Mucosa of stomach (tissue), 1 donor: ENCODE measurements around the gene EMILIN1.

ENCODE experiments used
- H3K27me3 ChIP-seq: one replicate; pipeline ENCODE4 v1.7.0; 2013; ENCODE audit warnings: mild to moderate bottlenecking, low read length; ENCODE audit not compliant: control insufficient read depth, insufficient read depth
- H3K36me3 ChIP-seq: one replicate; pipeline ENCODE4 v1.7.0; 2013; ENCODE audit warnings: low read length; ENCODE audit not compliant: control insufficient read depth, insufficient read depth
- H3K4me1 ChIP-seq: one replicate; pipeline ENCODE4 v1.7.0; 2013; ENCODE audit warnings: mild to moderate bottlenecking, low read length; ENCODE audit not compliant: control insufficient read depth, insufficient read depth
- H3K4me3 ChIP-seq: one replicate; pipeline ENCODE4 v1.7.0; 2013; ENCODE audit warnings: low read length
- H3K9ac ChIP-seq: one replicate; pipeline ENCODE4 v1.7.0; 2013; ENCODE audit warnings: mild to moderate bottlenecking, low read length, moderate library complexity
- H3K9me3 ChIP-seq: one replicate; pipeline ENCODE4 v1.7.0; 2013; ENCODE audit warnings: mild to moderate bottlenecking, low read length, moderate library complexity; ENCODE audit not compliant: control insufficient read depth
- donor health status: Pancreatic carcinoma.

The EMILIN1 gene

GRCh38 chr2:27059141-27059820 lies 19.1 kb upstream of the EMILIN1 start:
- Histone ChIP-seq H3K9ac (no peak overlapping the region), H3K4me3 (no peak overlapping the region), H3K36me3 (peaks cover 9% of the 10 kb centered on the region), H3K9me3 (no peaks in the 10 kb centered on the region), H3K27me3 (no peaks in the 10 kb centered on the region), H3K4me1 (no peaks in the 10 kb centered on the region)

- Histone ChIP-seq H3K4me3 (no peak overlapping the region), H3K9ac (no peak overlapping the region), H3K36me3 (peaks cover 8% of the 10 kb centered on the region), H3K9me3 (no peaks in the 10 kb centered on the region), H3K4me1 (no peaks in the 10 kb centered on the region), H3K27me3 (no peaks in the 10 kb centered on the region)
These were observed 18.1 kb upstream of the EMILIN1 start for GRCh38 chr2:27060323-27060722.

- Histone ChIP-seq H3K4me3 (no peak overlapping the region), H3K4me1 (peaks cover 13% of the 10 kb centered on the region), H3K36me3 (peaks cover 8% of the 10 kb centered on the region), H3K9ac (no peak overlapping the region), H3K27me3 (no peaks in the 10 kb centered on the region), H3K9me3 (no peaks in the 10 kb centered on the region)
These were observed 13.3 kb upstream of the EMILIN1 start for GRCh38 chr2:27065128-27065527.

GRCh38 chr2:27067385-27067784 lies 11.0 kb upstream of the EMILIN1 start:
- Histone ChIP-seq H3K36me3 (peaks cover 8% of the 10 kb centered on the region), H3K9me3 (no peaks in the 10 kb centered on the region), H3K27me3 (no peaks in the 10 kb centered on the region), H3K4me1 (peaks cover 27% of the 10 kb centered on the region), H3K4me3 (no peak overlapping the region), H3K9ac (no peak overlapping the region)

GRCh38 chr2:27069436-27069835 lies 9.0 kb upstream of the EMILIN1 start:
- no peaks in the 10 kb centered on the region for H3K9me3 ChIP-seq
- H3K9ac ChIP-seq = peak overlapping the region; percentile 41
- peaks cover 35% of the 10 kb centered on the region for H3K4me1 ChIP-seq
- no peaks in the 10 kb centered on the region for H3K27me3 ChIP-seq
- H3K36me3 ChIP-seq = peaks cover 8% of the 10 kb centered on the region
- H3K4me3 ChIP-seq = no peak overlapping the region

- Histone ChIP-seq H3K36me3 (peaks cover 8% of the 10 kb centered on the region), H3K9me3 (no peaks in the 10 kb centered on the region), H3K27me3 (no peaks in the 10 kb centered on the region), H3K9ac (peak overlapping the region; percentile 79), H3K4me3 (peak overlapping the region; percentile 71), H3K4me1 (peaks cover 35% of the 10 kb centered on the region)
These were observed 8.3 kb upstream of the EMILIN1 start for GRCh38 chr2:27069961-27070618.

- H3K9ac ChIP-seq = peak overlapping the region; percentile 79
These were observed 7.7 kb upstream of the EMILIN1 start for GRCh38 chr2:27070653-27071276.

GRCh38 chr2:27071277-27071989 lies 7.0 kb upstream of the EMILIN1 start, which contains the start of gene OST4:
Gene OST4 (minus strand): TSS chr2:27071654.
- no peaks in the 10 kb centered on the region for H3K9me3 ChIP-seq
- peaks cover 35% of the 10 kb centered on the region for H3K4me1 ChIP-seq
- peak within 1 kb of the TSS; percentile 71 for H3K4me3 ChIP-seq

More at GRCh38 chr2:27070653-27071276, 7.7 kb upstream of the EMILIN1 start:
- Histone ChIP-seq H3K36me3 (peaks cover 8% of the 10 kb centered on the region), H3K4me1 (peaks cover 35% of the 10 kb centered on the region), H3K9me3 (no peaks in the 10 kb centered on the region), H3K4me3 (peak overlapping the region; percentile 71), H3K27me3 (no peaks in the 10 kb centered on the region)

GRCh38 chr2:27071990-27072830 lies 6.2 kb upstream of the EMILIN1 start:
- Histone ChIP-seq H3K9me3 (no peaks in the 10 kb centered on the region), H3K4me3 (peak overlapping the region; percentile 47), H3K27me3 (peaks cover 7% of the 10 kb centered on the region), H3K9ac (peak overlapping the region; percentile 70), H3K4me1 (peaks cover 38% of the 10 kb centered on the region), H3K36me3 (peaks cover 8% of the 10 kb centered on the region)

More at GRCh38 chr2:27071277-27071989, 7.0 kb upstream of the EMILIN1 start, which contains the start of gene OST4:
- H3K9ac ChIP-seq = peak within 1 kb of the TSS; percentile 79
- H3K27me3 ChIP-seq = peaks cover 2% of the 10 kb centered on the region
- H3K36me3 ChIP-seq = peaks cover 8% of the 10 kb centered on the region

- Histone ChIP-seq H3K9ac (no peak overlapping the region), H3K27me3 (peaks cover 7% of the 10 kb centered on the region), H3K4me3 (no peak overlapping the region), H3K36me3 (peaks cover 8% of the 10 kb centered on the region), H3K9me3 (no peaks in the 10 kb centered on the region), H3K4me1 (peaks cover 39% of the 10 kb centered on the region)
These were observed 5.5 kb upstream of the EMILIN1 start for GRCh38 chr2:27072920-27073319.

GRCh38 chr2:27073782-27074181 lies 4.6 kb upstream of the EMILIN1 start:
- Histone ChIP-seq H3K4me1 (peaks cover 38% of the 10 kb centered on the region), H3K9me3 (no peaks in the 10 kb centered on the region), H3K27me3 (peaks cover 7% of the 10 kb centered on the region), H3K9ac (peak overlapping the region; percentile 20), H3K4me3 (no peak overlapping the region), H3K36me3 (peaks cover 8% of the 10 kb centered on the region)
